Measurements from ENCODE around the gene RBBP4.
"Not testable (repeated sequence)": the region's sequence is repeated elsewhere in the genome, so short reads cannot be mapped to it uniquely, and the experiment has no call there.

The RBBP4 gene

GRCh38 chr1:32696041-32696440, 45.0 kb downstream of the RBBP4 start:
- DNase-seq = no peak

- not testable (repeated sequence) for DNase-seq
Observed at GRCh38 chr1:32696996-32697395, 46.0 kb downstream of the RBBP4 start.

- DNase-seq = no peak
Observed at GRCh38 chr1:32701421-32701911, 50.5 kb downstream of the RBBP4 start.

GRCh38 chr1:32701951-32702598, 51.1 kb downstream of the RBBP4 start:
- no peak for DNase-seq

GRCh38 chr1:32702599-32703478, 51.8 kb downstream of the RBBP4 start, which contains the start of gene SYNC:
SYNC (minus strand) TSS chr1:32702770; CDS start chr1:32702660, 110 bp downstream.
- peak; percentile 75 for DNase-seq

- no peak for DNase-seq
Observed at GRCh38 chr1:32703479-32704291, 52.7 kb downstream of the RBBP4 start.

GRCh38 chr1:32705516-32705915, 54.5 kb downstream of the RBBP4 start:
- no peak for DNase-seq

GRCh38 chr1:32706491-32706890, 55.5 kb downstream of the RBBP4 start:
- no peak for DNase-seq

GRCh38 chr1:32709075-32709474, 58.1 kb downstream of the RBBP4 start:
- no peak for DNase-seq

GRCh38 chr1:32709476-32709875, 58.5 kb downstream of the RBBP4 start:
- no peak for DNase-seq

- DNase-seq = not testable (repeated sequence)
Observed at GRCh38 chr1:32711221-32711620, 60.2 kb downstream of the RBBP4 start.

GRCh38 chr1:32713081-32713480, 62.1 kb downstream of the RBBP4 start:
- DNase-seq = no peak

- no peak for DNase-seq
Observed at GRCh38 chr1:32714277-32714676, 63.3 kb downstream of the RBBP4 start.

GRCh38 chr1:32715901-32716311, 64.9 kb downstream of the RBBP4 start:
- no peak for DNase-seq

- DNase-seq = peak; percentile 80
Observed at GRCh38 chr1:32716312-32717148, 65.5 kb downstream of the RBBP4 start.

- DNase-seq = no peak
Observed at GRCh38 chr1:32717503-32717902, 66.5 kb downstream of the RBBP4 start.

GRCh38 chr1:32718036-32718435, 67.0 kb downstream of the RBBP4 start:
- DNase-seq = no peak

- DNase-seq = no peak
Observed at GRCh38 chr1:32718527-32718926, 67.5 kb downstream of the RBBP4 start.

- DNase-seq = no peak
Observed at GRCh38 chr1:32719681-32720275, 68.8 kb downstream of the RBBP4 start.

GRCh38 chr1:32724678-32725614, 73.9 kb downstream of the RBBP4 start:
- DNase-seq = peak; percentile 97

GRCh38 chr1:32725615-32725982, 74.6 kb downstream of the RBBP4 start:
- no peak for DNase-seq

Measured in hematopoietic multipotent progenitor cell treated with erythropoietin and hydrocortisone succinate and interleukin-3 and kit ligand, for 8 days (in vitro differentiated cells).